Measurements from ENCODE around the gene CLRN1. TPM values are rescaled to one million over a fixed set of nuclear protein-coding genes. Genes with fewer than 3 reads are reported as not detected.

The CLRN1 gene
- total RNA-seq, 1 experiment from 2014 or later, result not detected

DNA sequence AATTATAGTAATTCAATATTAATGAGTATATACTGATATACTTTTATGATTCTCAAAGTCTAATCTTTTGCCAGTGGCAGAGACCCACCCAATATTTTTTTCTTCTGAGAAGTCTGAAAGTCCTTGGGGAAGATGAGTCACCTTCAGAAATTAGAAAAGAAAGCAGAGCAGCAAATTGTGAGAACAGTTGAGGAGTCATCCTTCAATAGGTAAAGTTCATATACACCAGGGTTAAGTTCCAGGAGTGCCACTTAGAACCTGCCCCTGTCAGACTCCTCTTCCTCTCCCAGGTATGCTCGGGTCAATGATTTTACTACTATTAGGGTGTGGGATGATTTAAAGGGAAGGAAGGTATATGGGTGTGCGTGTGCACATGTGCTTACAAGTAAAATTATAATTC lies 7.1 kb downstream of the CLRN1 start:
- ChIA-PET CTCF (no interaction called here), POLR2A (no interaction called here)
- TF ChIP-seq, protein P1, sequence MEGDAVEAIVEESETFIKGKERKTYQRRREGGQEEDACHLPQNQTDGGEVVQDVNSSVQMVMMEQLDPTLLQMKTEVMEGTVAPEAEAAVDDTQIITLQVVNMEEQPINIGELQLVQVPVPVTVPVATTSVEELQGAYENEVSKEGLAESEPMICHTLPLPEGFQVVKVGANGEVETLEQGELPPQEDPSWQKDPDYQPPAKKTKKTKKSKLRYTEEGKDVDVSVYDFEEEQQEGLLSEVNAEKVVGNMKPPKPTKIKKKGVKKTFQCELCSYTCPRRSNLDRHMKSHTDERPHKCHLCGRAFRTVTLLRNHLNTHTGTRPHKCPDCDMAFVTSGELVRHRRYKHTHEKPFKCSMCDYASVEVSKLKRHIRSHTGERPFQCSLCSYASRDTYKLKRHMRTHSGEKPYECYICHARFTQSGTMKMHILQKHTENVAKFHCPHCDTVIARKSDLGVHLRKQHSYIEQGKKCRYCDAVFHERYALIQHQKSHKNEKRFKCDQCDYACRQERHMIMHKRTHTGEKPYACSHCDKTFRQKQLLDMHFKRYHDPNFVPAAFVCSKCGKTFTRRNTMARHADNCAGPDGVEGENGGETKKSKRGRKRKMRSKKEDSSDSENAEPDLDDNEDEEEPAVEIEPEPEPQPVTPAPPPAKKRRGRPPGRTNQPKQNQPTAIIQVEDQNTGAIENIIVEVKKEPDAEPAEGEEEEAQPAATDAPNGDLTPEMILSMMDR (IDR thresholded peaks at IDR 0.05; ENCODE audit: insufficient read depth in 1 of 2, low read depth in 1 of 2, low read length in 1 of 2, severe bottlenecking in 1 of 2, unreplicated experiment in 1 of 2), result no peak
- H3K4me3 Mint-ChIP-seq (ENCODE audit: unreplicated experiment), result no peak overlapping the region
- no peaks in the 10 kb centered on the region for H3K36me3 Mint-ChIP-seq (ENCODE audit: insufficient read depth, unreplicated experiment)
- BruUV-seq (replicated peaks), result no TSS peak
- Histone ChIP-seq H3K4me3 (ENCODE audit: low read depth, low read length) (no peak overlapping the region), H3K9me3 (no peaks in the 10 kb centered on the region), H3K36me3 (ENCODE audit: control insufficient read depth, insufficient read depth, low read length) (no peaks in the 10 kb centered on the region), H3K27me3 (replicated peaks; ENCODE audit: control insufficient read depth, insufficient read depth, low read length) (no peaks in the 10 kb centered on the region), H3K4me1 (no peaks in the 10 kb centered on the region)
- intact Hi-C loops (cut with micrococcal nuclease; ENCODE audit: unreplicated experiment), result no loop called here
- H3K27ac Mint-ChIP-seq (ENCODE audit: unreplicated experiment), result no peak overlapping the region
- DNase-seq, result no peak
- no peaks in the 10 kb centered on the region for H3K4me1 Mint-ChIP-seq (ENCODE audit: low read depth, unreplicated experiment)
- no peaks in the 10 kb centered on the region for H3K9me3 Mint-ChIP-seq (ENCODE audit: unreplicated experiment)
- H3K27me3 Mint-ChIP-seq (ENCODE audit: insufficient read depth, unreplicated experiment), result peaks cover 28% of the 10 kb centered on the region

DNA sequence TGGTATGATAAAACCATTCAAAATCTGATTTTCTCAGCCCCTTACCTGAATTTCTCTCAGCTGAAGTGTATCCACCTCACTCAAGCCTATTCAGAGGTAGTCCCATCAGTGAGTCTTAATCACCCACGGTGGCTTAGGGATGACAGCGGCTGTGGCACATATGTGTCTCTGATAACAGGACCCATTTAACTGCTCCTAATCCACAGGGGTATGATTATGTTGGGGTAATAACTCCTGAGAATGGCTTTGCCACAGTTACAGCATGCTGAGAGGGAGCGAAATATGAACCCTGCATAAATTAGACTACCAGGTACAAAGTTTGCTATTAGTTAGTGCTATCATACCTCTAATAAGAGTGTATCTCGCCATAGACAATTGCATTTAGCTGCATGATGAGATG lies 10.6 kb downstream of the CLRN1 start:
- no peaks in the 10 kb centered on the region for H3K4me1 ChIP-seq
- H3K27ac Mint-ChIP-seq (ENCODE audit: unreplicated experiment), result no peak overlapping the region
- H3K9me3 Mint-ChIP-seq (ENCODE audit: unreplicated experiment), result no peaks in the 10 kb centered on the region
- H3K36me3 ChIP-seq (ENCODE audit: control insufficient read depth, insufficient read depth, low read length), result no peaks in the 10 kb centered on the region
- intact Hi-C loops (cut with micrococcal nuclease; ENCODE audit: unreplicated experiment), result no loop called here
- H3K27me3 ChIP-seq (replicated peaks; ENCODE audit: control insufficient read depth, insufficient read depth, low read length), result no peaks in the 10 kb centered on the region
- DNase-seq, result no peak
- ChIA-PET POLR2A (no interaction called here), CTCF (no interaction called here)
- no peak overlapping the region for H3K4me3 ChIP-seq (ENCODE audit: low read depth, low read length)
- H3K27me3 Mint-ChIP-seq (ENCODE audit: insufficient read depth, unreplicated experiment), result peaks cover 31% of the 10 kb centered on the region
- H3K9me3 ChIP-seq, result no peaks in the 10 kb centered on the region
- no TSS peak for BruUV-seq (replicated peaks)
- no peak overlapping the region for H3K4me3 Mint-ChIP-seq (ENCODE audit: unreplicated experiment)
- TF ChIP-seq, protein P1 (IDR thresholded peaks at IDR 0.05; ENCODE audit: insufficient read depth in 1 of 2, low read depth in 1 of 2, low read length in 1 of 2, severe bottlenecking in 1 of 2, unreplicated experiment in 1 of 2), result no peak
- H3K4me1 Mint-ChIP-seq (ENCODE audit: low read depth, unreplicated experiment), result no peaks in the 10 kb centered on the region
- no peaks in the 10 kb centered on the region for H3K36me3 Mint-ChIP-seq (ENCODE audit: insufficient read depth, unreplicated experiment)

DNA sequence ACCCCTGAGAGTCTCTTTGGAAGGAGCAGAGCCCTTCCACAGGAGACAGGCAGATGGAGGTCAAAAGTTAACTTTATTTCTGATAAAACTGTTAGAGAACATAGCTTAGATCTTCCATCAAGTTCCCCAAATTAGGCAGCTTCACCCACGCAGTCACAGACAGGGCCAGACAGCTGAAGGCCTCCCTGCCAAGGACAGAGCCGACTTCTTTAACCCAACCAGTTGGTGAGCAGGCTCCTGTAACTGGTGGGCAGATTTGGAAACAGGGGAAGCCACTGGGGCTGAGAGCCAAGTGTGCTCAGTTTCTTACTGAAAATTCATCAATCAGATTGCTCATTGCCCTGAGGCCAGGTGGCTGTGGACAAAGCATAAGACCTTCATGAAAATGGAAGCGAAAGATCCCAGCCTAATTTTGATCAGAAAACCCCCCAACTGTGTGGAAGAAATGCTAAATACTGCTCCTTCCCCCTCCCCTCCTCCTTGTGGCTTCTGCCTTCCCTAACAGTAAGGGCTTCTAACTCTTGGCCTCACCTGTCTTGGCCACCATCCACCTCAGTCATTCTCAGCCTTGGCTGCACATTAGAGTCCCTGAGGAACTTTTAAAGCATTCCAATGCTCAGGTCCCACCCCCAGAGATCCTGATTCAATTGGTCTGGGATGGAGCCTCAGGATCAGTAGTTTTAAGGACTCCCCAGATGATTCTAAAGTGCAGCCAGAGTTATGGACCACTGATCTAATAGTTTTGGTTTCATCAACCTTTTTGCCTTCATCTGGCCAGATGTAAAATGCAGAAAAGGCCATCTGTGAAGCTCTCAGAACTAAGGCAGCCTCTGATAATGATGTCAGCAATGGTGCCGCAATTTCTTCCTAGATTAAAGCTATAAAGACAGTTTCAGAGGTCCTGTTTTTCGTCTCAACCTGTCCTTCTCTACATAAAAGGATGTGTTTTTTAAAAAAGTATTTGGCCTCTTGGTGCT lies 11.5 kb downstream of the CLRN1 start:
- BruUV-seq (replicated peaks), result no TSS peak
- no peaks in the 10 kb centered on the region for H3K4me1 ChIP-seq
- no peaks in the 10 kb centered on the region for H3K27me3 ChIP-seq (replicated peaks; ENCODE audit: control insufficient read depth, insufficient read depth, low read length)
- no peaks in the 10 kb centered on the region for H3K4me1 Mint-ChIP-seq (ENCODE audit: low read depth, unreplicated experiment)
- no peak overlapping the region for H3K4me3 ChIP-seq (ENCODE audit: low read depth, low read length)
- no peaks in the 10 kb centered on the region for H3K36me3 ChIP-seq (ENCODE audit: control insufficient read depth, insufficient read depth, low read length)
- TF ChIP-seq, protein P1 (IDR thresholded peaks at IDR 0.05; ENCODE audit: insufficient read depth in 1 of 2, low read depth in 1 of 2, low read length in 1 of 2, severe bottlenecking in 1 of 2, unreplicated experiment in 1 of 2), result no peak
- ChIA-PET POLR2A (no interaction called here), CTCF (no interaction called here)
- no peak overlapping the region for H3K27ac Mint-ChIP-seq (ENCODE audit: unreplicated experiment)
- no peaks in the 10 kb centered on the region for H3K36me3 Mint-ChIP-seq (ENCODE audit: insufficient read depth, unreplicated experiment)
- peaks cover 34% of the 10 kb centered on the region for H3K27me3 Mint-ChIP-seq (ENCODE audit: insufficient read depth, unreplicated experiment)
- intact Hi-C loops (cut with micrococcal nuclease; ENCODE audit: unreplicated experiment), result no loop called here
- no peaks in the 10 kb centered on the region for H3K9me3 ChIP-seq
- no peak for DNase-seq
- no peaks in the 10 kb centered on the region for H3K9me3 Mint-ChIP-seq (ENCODE audit: unreplicated experiment)
- no peak overlapping the region for H3K4me3 Mint-ChIP-seq (ENCODE audit: unreplicated experiment)
